Breast epithelium (tissue), 4 donors: ENCODE data around the gene NUDC. TPM values are rescaled to one million over a fixed set of nuclear protein-coding genes. Genes with fewer than 3 reads are reported as not detected.
"Not testable (repeated sequence)": the region's sequence is repeated elsewhere in the genome, so short reads cannot be mapped to it uniquely, and the experiment has no call there.

Experiments used
- DNase-seq, 2 donors: peaks; one replicate each; pipeline ENCODE4 v3.0.0-alpha.2; 2019; ENCODE audit warnings: low spot score in 2 of 2
- H3K27ac ChIP-seq, 2 donors: fragments of 200-600 bp; sonication (generic) in 1 of 2; one replicate each; pipeline ENCODE4 v1.5.1; 2016 to 2019; ENCODE audit warnings: mild to moderate bottlenecking in 1 of 2
- H3K27me3 ChIP-seq, 2 donors: fragments of 200-600 bp; sonication (generic) in 1 of 2; one replicate each; pipeline versions ENCODE4 v1.5.1 to v1.6.0; 2017 to 2019; ENCODE audit warnings: control low read depth in 1 of 2, mild to moderate bottlenecking in 1 of 2
- H3K36me3 ChIP-seq: fragments of 200-600 bp; one replicate; pipeline ENCODE4 v1.5.1; 2019
- H3K4me1 ChIP-seq, 2 donors: fragments of 200-600 bp; sonication (generic); one replicate each; pipeline ENCODE4 v1.5.1; 2016 to 2019; ENCODE audit warnings: control low read depth in 1 of 2
- H3K4me3 ChIP-seq, 3 donors: fragments of 200-600 bp; sonication (generic); 1 replicate in 2 of 3; 2 replicates in 1 of 3; pipeline ENCODE4 v1.5.1; 2016 to 2019; ENCODE audit warnings: mild to moderate bottlenecking in 3 of 3, moderate library complexity in 2 of 3
- H3K9me3 ChIP-seq, 2 donors: fragments of 200-600 bp; sonication (generic) in 1 of 2; one replicate each; pipeline ENCODE4 v1.5.1; 2016 to 2019; ENCODE audit warnings: control low read depth in 1 of 2
- POLR2A ChIP-seq: fragments of 450-650 bp; IDR thresholded peaks from one replicate; pipeline ENCODE4 v1.6.1; 2016; ENCODE audit warnings: antibody characterized with exemption, mild to moderate bottlenecking, moderate library complexity
- POLR2AphosphoS5 ChIP-seq, 3 donors: sonication (generic); formaldehyde crosslinking; IDR thresholded peaks; one replicate each; pipeline ENCODE4 v1.6.1; 2017; ENCODE audit warnings: antibody characterized with exemption in 3 of 3
- intact Hi-C: fragments of 100-400 bp; cut with DNase I; formaldehyde crosslinking; loops from one replicate; pipeline ENCODE4 v1.15.1; 2023; ENCODE audit warnings: low total_unique reads
- total RNA-seq, 3 donors: library from RNA; depleted of rRNA; stranded (reverse); fragments of >200 nt; gene quantifications; one replicate each; pipeline ENCODE4 v1.1.0, GENCODE V29; 2016
- TF ChIP-seq, protein P1 (sequence below), 3 donors: fragments of 450-650 bp; IDR thresholded peaks; one replicate each; pipeline ENCODE4 v1.5.1; 2016 to 2017; ENCODE audit warnings: antibody characterized with exemption in 3 of 3, mild to moderate bottlenecking in 3 of 3, moderate library complexity in 3 of 3

Gene NUDC
- total RNA-seq, 3 donors from 2014 or later: 47.9 to 51.5 (median 49.4) TPM

DNA sequence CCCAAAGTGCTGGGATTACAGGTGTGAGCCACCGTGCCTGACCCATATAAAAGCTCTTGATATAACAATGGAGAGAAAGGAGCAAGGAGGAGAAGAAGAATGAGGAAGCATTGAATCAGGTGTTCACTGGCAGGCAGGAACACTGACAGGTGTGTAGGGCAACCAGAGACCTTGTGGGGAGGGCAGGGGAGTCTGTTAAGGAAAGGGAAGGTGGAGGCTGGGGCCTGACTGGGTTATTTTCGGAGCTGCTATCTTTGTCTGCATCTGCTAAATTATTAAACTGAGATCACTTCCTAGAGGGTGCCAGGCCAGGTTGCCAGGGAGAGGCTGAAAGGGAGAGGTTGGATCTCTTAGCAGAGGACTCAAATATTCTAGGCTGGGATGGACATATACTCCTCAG, 65.1 kb downstream of the NUDC start:
- Histone ChIP-seq H3K4me1 (no peaks in the 10 kb centered on the region), H3K36me3 (no peaks in the 10 kb centered on the region), H3K9me3 (no peaks in the 10 kb centered on the region), H3K27ac (no peak overlapping the region), H3K4me3 (no peak overlapping the region), H3K27me3 (no peaks in the 10 kb centered on the region)
- no peak for DNase-seq
- intact Hi-C loops: no loop called here
- TF ChIP-seq POLR2AphosphoS5 (IDR thresholded peaks at IDR 0.05): no peak
- no peak for TF ChIP-seq POLR2A
- TF ChIP-seq, protein P1, sequence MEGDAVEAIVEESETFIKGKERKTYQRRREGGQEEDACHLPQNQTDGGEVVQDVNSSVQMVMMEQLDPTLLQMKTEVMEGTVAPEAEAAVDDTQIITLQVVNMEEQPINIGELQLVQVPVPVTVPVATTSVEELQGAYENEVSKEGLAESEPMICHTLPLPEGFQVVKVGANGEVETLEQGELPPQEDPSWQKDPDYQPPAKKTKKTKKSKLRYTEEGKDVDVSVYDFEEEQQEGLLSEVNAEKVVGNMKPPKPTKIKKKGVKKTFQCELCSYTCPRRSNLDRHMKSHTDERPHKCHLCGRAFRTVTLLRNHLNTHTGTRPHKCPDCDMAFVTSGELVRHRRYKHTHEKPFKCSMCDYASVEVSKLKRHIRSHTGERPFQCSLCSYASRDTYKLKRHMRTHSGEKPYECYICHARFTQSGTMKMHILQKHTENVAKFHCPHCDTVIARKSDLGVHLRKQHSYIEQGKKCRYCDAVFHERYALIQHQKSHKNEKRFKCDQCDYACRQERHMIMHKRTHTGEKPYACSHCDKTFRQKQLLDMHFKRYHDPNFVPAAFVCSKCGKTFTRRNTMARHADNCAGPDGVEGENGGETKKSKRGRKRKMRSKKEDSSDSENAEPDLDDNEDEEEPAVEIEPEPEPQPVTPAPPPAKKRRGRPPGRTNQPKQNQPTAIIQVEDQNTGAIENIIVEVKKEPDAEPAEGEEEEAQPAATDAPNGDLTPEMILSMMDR (IDR thresholded peaks at IDR 0.05): no peak

DNA sequence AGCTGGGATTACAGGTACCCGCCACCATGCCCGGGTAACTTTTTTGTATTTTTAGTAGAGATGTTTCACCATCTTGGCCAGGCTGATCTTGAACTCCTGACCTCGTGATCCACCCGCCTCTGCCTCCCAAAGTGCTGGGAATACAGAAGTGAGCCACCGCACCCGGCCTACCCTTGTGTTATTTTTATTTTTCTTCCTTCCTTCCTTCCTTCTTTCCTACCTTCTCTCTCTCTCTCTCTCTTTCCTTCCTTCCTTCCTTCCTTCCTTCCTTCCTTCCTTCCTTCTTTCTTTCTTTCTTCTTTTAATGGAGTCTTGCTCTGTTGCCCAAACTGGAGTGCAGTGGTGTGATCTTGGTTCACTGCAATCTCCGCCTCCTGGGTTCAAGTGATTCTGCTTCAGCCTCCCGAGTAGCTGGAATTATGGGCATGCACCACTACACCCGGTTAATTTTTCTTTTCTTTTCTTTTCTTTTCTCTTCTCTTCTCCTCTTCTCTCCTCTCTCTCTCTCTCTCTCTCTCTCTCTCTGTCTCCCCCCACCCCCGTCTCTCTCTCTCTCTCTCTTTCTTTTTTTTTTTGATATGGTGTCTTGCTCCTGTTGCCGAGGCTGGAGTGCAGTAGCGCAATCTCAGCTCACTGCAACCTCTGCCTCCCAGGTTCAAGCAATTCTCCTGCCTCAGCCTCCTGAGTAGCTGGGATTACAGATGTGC, 68.0 kb downstream of the NUDC start:
- H3K4me1 ChIP-seq, H3K9me3 ChIP-seq, DNase-seq, H3K27ac ChIP-seq, intact Hi-C loops, H3K27me3 ChIP-seq, H3K4me3 ChIP-seq, H3K36me3 ChIP-seq: not testable (repeated sequence)

DNA sequence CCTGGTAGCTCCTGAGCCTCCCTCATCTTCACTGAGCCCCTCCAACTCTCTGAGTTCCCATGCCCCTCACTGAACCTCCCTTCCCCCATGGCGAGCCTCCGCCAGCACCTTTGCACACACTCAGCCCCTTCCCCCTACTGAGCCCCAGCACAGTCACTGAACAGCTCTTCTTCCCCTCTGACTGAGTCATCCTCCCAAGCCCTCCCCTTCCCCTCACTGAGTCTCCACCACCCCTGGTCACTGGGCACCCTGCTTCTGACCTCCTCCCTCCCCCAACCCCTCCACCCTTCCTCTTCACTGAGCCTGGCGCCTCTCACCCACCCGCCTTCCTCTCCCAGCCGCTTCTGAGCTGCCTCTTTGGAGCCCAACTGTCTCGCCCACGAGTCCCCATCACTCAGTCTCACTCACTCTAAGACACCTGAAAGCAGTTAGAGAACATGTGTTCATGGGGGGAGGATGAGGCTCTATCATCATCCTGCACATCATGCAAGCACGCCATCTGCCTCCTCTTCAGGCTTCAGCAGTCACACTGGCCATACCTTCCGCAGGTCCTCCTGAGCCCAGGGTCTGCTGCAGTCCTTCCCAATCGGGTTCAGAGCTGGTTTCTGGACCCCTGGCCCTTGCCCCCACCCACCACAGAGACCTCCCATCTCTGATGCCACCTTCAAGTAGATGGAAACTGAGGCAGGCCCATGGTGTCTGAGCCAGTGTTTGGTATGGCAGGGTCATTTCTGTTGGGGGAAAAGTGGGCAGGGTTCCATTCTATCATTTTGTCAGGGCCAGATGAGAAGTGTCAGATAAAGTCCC, 70.0 kb downstream of the NUDC start:
- peaks cover 0 to 4% of the 10 kb centered on the region in 2 donors for H3K4me1 ChIP-seq
- H3K4me3 ChIP-seq: no peak overlapping the region
- no peak overlapping the region for H3K27ac ChIP-seq
- no peaks in the 10 kb centered on the region for H3K9me3 ChIP-seq
- intact Hi-C loops: no loop called here
- peaks cover 0 to 5% of the 10 kb centered on the region in 2 donors for H3K27me3 ChIP-seq
- H3K36me3 ChIP-seq: no peaks in the 10 kb centered on the region
- no peak for TF ChIP-seq POLR2AphosphoS5 (IDR thresholded peaks at IDR 0.05)
- no peak for TF ChIP-seq POLR2A
- TF ChIP-seq, protein P1 (IDR thresholded peaks at IDR 0.05): no peak
- no peak for DNase-seq

DNA sequence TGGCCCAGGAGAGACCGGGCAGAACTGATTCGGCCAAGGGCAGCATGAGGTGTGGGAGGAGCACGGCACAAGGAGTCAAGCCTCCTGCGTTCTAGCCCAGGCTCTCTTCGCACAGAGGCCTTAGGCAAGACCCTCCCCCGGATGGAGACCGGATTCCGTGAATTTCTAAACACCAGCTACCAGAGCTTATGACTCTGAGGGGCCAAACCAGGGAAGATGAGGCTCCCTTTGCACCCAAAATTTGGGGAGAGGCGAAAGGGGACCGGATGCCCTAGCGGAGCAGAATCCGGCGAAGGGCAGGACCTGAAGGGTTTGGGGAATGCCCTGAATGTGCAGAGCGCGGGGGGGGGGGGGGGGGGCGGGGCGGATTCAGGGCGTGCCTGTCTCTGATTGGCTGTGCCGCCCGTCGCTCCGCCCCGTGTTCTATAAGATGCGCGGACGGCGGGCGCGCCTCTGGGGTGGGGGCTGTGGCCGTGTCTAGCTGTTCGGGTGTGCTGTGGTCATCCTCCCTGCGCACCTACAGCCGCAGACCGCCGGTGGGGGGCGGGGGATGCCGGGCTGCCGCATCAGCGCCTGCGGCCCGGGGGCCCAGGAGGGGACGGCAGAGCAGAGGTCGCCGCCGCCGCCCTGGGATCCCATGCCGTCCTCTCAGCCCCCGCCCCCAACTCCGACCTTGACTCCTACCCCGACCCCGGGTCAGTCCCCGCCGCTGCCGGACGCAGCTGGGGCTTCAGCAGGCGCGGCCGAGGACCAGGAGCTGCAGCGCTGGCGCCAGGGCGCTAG, 71.9 kb downstream of the NUDC start, which contains the start of gene TRNP1:
Gene TRNP1, plus strand, starts transcription at position 456 of the 783 bp plus-strand sequence. Its CDS starts 95 bp downstream, at position 551.
- H3K27me3 ChIP-seq: peaks cover 0 to 5% of the 10 kb centered on the region in 2 donors
- TF ChIP-seq POLR2AphosphoS5 (IDR thresholded peaks at IDR 0.05) (peak; percentile 25 to 81 (median 53)), POLR2A (peak; percentile 57)
- TF ChIP-seq, protein P1 (IDR thresholded peaks at IDR 0.05): no peak
- intact Hi-C loops: no loop called here
- peaks cover 0 to 4% of the 10 kb centered on the region in 2 donors for H3K4me1 ChIP-seq
- no peaks in the 10 kb centered on the region for H3K36me3 ChIP-seq
- H3K27ac ChIP-seq: peak within 1 kb of the TSS; percentile 74 to 80
- peak within 1 kb of the TSS; percentile 53 to 82 (median 76) for H3K4me3 ChIP-seq
- no peaks in the 10 kb centered on the region for H3K9me3 ChIP-seq
- peak; percentile 73 to 80 for DNase-seq

DNA sequence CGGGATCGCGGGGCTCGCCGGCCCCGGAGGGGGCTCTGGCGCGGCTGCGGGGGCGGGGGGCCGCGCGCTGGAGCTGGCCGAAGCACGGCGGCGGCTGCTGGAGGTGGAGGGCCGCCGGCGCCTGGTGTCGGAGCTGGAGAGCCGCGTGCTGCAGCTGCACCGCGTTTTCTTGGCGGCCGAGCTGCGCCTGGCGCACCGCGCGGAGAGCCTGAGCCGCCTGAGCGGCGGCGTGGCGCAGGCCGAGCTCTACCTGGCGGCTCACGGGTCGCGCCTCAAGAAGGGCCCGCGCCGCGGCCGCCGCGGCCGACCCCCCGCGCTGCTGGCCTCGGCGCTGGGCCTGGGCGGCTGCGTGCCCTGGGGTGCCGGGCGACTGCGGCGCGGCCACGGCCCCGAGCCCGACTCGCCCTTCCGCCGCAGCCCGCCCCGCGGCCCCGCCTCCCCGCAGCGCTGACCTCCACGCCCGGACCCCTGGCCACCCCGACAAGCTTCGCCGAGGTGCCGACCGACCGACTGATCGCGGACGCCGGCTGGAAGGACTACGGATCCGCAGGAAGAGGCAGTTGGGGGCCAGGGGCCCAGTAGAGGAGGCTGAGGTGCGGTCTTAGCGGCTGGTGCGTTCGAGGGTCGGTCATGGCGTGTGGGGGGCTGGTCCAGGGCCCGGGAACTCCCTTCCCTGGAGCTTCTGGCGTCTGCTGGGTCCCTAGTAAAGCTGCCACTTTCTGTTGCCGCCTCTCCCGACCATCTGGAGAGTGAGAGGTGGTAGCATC, 72.7 kb downstream of the NUDC start:
- H3K27me3 ChIP-seq: peaks cover 0 to 5% of the 10 kb centered on the region in 2 donors
- no peaks in the 10 kb centered on the region for H3K9me3 ChIP-seq
- peaks cover 5 to 7% of the 10 kb centered on the region in 2 donors for H3K4me1 ChIP-seq
- H3K4me3 ChIP-seq: peak overlapping the region; percentile 53 to 82 (median 76)
- intact Hi-C loops: no loop called here
- no peaks in the 10 kb centered on the region for H3K36me3 ChIP-seq
- H3K27ac ChIP-seq: peak overlapping the region; percentile 74 to 80
- TF ChIP-seq POLR2A (no peak), POLR2AphosphoS5 (IDR thresholded peaks at IDR 0.05) (peak in 1 of 3 donors; percentile 6)
- TF ChIP-seq, protein P1 (IDR thresholded peaks at IDR 0.05): no peak
- no peak for DNase-seq
